Stromal cell of bone marrow (primary cell): Measurements from ENCODE around the gene HS2ST1.
"Not testable (repeated sequence)": the region's sequence is repeated elsewhere in the genome, so short reads cannot be mapped to it uniquely, and the experiment has no call there.

Source experiments
- DNase-seq: peaks from one replicate; pipeline ENCODE4 v3.0.0-alpha.2; 2012; ENCODE audit warnings: low read depth

The HS2ST1 gene

GRCh38 chr1:87023326-87023725 is 108.9 kb downstream of the HS2ST1 start:
- DNase-seq = no peak

- peak; percentile 6 for DNase-seq
Observed at GRCh38 chr1:87024936-87025540, 110.6 kb downstream of the HS2ST1 start.

DNA sequence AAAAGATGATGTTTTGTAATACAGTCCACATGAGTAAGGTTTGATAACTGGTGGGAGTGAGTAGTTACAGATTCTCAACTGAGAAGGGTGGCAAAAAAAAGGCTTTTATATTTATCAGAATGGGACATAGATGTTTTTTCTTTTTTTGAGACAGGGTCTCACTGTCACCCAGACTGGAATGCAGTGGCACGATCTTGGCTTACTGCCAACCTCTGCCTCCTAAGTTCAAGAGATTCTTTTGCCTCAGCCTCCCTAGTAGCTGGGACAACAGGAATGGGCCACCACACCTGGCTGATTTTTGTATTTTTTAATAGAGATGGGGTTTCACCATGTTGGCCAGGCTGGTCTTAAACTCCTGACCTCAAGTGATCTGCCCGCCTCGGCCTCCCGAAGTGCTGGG is 113.1 kb downstream of the HS2ST1 start:
- not testable (repeated sequence) for DNase-seq

GRCh38 chr1:87028576-87028975 is 114.1 kb downstream of the HS2ST1 start:
- no peak for DNase-seq

DNA sequence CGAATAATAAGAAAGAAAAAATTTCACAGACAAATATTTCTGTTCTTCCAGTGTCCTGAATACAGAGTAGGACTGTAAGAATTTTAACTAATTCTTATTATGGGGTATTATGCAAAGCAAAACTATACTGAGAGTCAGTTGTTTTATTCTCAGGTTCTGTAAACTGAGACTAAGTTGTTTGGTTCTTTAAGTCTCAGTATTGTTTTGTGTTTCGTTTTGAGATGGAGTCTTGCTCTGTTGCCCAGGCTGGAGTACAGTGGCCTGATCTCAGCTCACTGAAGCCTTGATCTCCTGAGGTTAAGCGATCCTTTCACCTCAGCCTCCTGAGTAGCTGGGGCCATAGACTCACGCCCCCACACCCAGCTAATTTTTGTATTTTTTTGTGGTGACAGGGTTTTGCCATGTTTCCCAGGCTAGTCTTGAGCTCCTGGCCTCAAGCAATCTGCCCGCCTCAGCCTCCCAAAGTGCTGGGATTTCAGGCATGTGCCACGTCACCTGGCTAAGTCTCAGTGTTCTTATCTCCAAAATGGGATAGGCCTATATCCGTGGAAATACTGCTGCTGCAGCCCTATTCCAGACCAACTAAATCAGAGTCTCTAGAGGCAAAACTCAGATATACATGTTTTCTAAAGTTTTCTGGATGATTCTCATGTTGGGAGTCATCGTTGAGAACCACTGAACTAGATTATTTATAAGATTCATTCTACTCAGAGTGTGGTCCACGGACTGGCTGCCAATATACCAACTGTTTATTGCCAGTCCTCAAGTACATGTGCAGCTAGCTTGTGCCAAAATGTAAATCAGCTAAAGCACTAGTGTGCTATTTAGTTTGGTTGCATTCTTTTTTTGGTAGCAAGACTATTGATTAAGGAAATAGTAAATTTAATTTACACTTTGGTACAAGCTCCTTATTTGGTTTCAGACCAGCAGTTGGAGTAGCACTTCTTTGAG is 116.6 kb downstream of the HS2ST1 start:
- DNase-seq = no peak

DNA sequence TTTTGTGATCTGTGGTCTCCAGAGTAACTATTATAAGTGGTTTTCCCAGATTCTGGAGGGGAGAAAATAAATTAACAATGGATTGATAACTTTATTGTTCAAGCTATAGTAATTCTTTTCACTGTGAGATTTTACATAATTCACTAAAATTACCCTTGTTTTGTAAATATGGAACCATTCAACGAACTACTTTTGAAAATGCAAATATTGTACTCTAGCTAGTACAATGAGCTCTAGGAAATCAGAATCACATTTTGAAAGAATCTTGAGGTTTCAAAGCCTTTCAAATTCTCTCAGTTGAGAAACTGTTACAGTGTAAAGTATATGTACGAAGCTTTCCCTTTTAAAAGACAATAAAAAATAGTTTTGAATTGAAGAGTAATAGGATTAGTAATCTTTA is 119.9 kb downstream of the HS2ST1 start:
- DNase-seq = no peak

- no peak for DNase-seq
Observed at GRCh38 chr1:87039096-87039495, 124.7 kb downstream of the HS2ST1 start.

- DNase-seq = no peak
Observed at GRCh38 chr1:87042111-87042811, 127.8 kb downstream of the HS2ST1 start.

GRCh38 chr1:87044424-87044823 is 130.0 kb downstream of the HS2ST1 start:
- DNase-seq = no peak

DNA sequence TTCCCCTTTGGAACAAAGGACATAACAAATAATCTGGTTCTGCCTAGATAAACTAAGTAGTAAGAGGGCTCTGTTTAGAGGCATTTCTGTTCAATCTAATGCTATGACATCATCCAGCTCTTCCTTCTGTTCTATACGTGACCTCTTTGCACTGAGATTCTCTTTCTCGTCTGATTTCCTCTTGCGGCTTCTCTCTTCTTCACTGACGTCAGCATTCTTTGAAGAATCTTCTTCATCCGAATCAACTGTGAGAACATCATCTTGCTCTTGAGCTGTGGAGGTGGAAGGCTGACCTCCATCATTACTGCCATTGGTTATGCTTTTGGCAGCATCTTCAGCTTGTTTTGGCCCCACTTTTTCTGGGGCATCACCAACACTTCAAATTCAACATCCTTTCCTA is 130.4 kb downstream of the HS2ST1 start:
- no peak for DNase-seq

GRCh38 chr1:87045761-87046304 is 131.4 kb downstream of the HS2ST1 start:
- no peak for DNase-seq

GRCh38 chr1:87046951-87047350 is 132.5 kb downstream of the HS2ST1 start:
- no peak for DNase-seq

DNA sequence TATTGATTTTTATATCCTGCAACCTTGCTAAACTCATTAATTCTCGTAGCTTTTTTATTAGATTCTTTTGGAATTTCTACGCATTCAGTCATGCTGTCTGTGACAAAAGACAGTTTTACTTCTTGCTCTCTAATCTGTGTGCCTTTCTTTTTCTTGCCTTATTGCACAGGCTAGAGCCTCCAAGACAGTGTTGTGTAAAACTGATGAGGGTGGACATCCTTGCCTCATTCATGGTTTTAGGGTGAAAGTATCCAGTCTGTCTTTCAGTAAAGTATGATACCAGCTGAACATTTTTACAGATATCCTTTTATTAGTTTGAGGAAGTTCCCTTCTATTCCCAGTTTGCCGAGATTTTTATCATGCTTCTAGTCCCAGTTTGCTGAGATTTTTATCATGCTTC is 133.8 kb downstream of the HS2ST1 start:
- no peak for DNase-seq

DNA sequence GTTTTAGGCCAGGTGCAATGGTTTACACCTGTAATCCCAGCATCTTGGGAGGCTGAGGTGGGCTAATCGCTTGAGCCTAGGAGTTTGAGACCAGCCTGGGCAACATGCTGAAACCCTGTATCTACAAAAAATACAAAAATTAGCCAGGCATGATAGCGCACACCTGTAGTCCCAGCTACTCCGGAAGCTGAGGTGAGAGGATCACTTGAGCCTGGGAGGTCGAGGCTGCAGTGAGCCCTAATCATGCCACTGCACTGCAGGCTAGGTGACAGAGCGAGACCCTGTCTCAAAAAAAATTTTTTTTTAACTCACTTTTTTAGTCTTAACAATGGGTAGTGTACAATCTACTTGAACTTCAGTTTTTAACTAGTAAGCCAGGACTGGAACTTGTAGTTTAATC is 137.5 kb downstream of the HS2ST1 start:
- DNase-seq = no peak

DNA sequence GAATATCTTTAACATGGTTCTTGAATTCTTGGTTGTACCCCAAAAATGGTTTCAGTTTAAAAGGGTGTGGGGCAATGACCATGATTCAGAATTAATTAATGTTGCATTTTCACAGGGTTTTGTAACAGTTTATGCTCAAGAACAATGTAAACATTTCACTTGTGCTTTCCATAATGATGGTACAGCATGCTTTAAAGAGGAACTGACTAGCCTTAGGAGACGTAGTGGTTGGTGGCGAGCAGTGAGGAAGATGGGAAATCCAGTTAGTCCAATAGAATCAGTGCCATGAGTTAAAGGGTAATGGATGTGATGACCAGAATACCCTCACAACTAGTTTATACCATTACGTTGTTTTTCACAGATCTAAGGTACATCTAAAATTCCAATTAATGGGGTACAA is 138.0 kb downstream of the HS2ST1 start:
- no peak for DNase-seq

GRCh38 chr1:87052961-87053360 is 138.5 kb downstream of the HS2ST1 start:
- DNase-seq = no peak

GRCh38 chr1:87053446-87053845 is 139.0 kb downstream of the HS2ST1 start:
- no peak for DNase-seq

DNA sequence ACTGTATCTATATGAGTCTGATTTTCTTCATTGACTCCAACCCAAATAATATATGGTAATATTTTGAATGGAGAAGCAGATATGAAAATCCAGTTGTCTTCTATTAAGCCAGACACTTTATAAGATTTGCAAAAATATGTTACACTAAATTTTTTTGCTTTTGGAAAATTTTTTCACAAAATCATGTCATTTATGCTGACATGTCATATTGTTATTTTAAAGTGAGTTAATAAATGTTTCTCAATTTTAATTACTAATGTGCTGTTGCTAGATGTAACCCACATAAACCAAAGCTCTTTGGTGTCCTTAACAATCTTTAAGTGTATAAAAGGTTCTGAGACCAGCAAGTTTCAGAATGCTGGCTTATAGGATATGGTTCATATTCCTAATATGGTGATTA is 142.5 kb downstream of the HS2ST1 start:
- DNase-seq = no peak

- DNase-seq = peak; percentile 29
Observed at GRCh38 chr1:87058343-87058649, 143.9 kb downstream of the HS2ST1 start.

GRCh38 chr1:87061742-87062156 is 147.3 kb downstream of the HS2ST1 start:
- DNase-seq = peak; percentile 1

- no peak for DNase-seq
Observed at GRCh38 chr1:87062687-87063086, 148.3 kb downstream of the HS2ST1 start.

DNA sequence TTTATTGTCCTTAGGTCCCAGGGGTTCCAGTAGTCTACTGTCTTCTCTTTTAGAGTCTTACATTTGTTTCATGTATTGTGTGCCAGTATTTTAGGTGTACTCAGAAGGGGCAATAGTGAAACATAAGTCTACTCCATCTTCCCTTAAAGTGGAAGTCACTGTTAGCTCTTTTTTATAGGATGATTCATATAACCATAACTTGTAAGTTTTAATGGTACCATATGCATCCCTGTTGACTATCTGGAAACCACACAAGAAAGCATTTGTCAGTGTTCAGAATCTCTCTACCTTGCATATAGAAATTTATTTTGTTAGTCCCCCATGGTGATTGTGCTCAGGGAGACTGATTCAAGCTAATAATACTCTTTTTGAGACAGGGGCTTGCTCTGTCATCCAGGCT is 149.9 kb downstream of the HS2ST1 start:
- DNase-seq = no peak

GRCh38 chr1:87064986-87065385 is 150.6 kb downstream of the HS2ST1 start:
- DNase-seq = no peak
